Mesothelial cell of epicardium (in vitro differentiated cells): Measurements from ENCODE around the gene BTBD6. TPM values are rescaled to one million over a fixed set of nuclear protein-coding genes. Genes with fewer than 3 reads are reported as not detected.

Experiments
- DNase-seq, 2 experiments: peaks; one replicate each; pipeline ENCODE4 v3.0.0; 2021; ENCODE audit warnings: low spot score in 2 of 2; ENCODE audit not compliant: unreplicated experiment in 2 of 2
- H3K27ac Mint-ChIP-seq: 2 replicates; pipeline ENCODE4 v1.8.0; 2021; ENCODE audit warnings: mixed read lengths
- H3K27me3 Mint-ChIP-seq: 2 replicates; pipeline ENCODE4 v1.8.0; 2021; ENCODE audit warnings: low read depth, mixed read lengths
- H3K36me3 Mint-ChIP-seq: 2 replicates; pipeline ENCODE4 v1.8.0; 2021; ENCODE audit warnings: mixed read lengths
- H3K4me1 Mint-ChIP-seq: 2 replicates; pipeline ENCODE4 v1.8.0; 2021; ENCODE audit warnings: mixed read lengths
- H3K4me3 Mint-ChIP-seq: 2 replicates; pipeline ENCODE4 v1.8.0; 2021; ENCODE audit warnings: mild to moderate bottlenecking, moderate library complexity, mixed read lengths
- H3K9me3 Mint-ChIP-seq: 2 replicates; pipeline ENCODE4 v1.8.0; 2021; ENCODE audit warnings: mixed read lengths
- total RNA-seq: library from RNA; stranded (reverse); gene quantifications from 3 replicates; pipeline ENCODE4 v1.2.1, GENCODE V29; 2021
- TF ChIP-seq, protein P1 (sequence below): fragments of 200-600 bp; sonication (generic); IDR thresholded peaks from one replicate; pipeline ENCODE4 v1.5.0; 2021; ENCODE audit warnings: antibody characterized with exemption; ENCODE audit not compliant: unreplicated experiment

The BTBD6 gene
- total RNA-seq, 1 donor from 2014 or later: 38.4 TPM

DNA sequence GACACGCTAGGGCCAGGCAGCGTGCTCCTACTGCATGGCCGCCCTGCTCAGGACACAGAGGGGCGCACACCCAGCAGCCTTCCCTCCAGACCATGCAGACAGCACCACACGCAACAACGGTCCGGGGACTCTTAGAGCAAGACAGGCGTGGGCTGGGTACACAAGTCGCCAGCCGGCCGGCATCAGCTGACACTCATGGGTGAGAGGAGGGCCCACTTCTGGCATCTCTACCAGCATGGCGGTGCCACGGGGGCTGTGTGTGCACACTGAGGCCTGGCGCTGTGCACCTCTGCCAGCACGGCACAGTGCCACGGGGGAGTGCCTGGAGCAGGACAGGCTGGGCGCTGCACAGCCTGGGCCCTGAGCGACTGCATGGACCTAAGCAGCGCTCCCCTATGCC lies 6.7 kb upstream of the BTBD6 start:
- Mint-ChIP-seq H3K27me3 (no peaks in the 10 kb centered on the region), H3K4me3 (no peak overlapping the region), H3K27ac (no peak overlapping the region), H3K4me1 (peaks cover 7% of the 10 kb centered on the region), H3K9me3 (no peaks in the 10 kb centered on the region), H3K36me3 (peaks cover 15% of the 10 kb centered on the region)
- TF ChIP-seq, protein P1, sequence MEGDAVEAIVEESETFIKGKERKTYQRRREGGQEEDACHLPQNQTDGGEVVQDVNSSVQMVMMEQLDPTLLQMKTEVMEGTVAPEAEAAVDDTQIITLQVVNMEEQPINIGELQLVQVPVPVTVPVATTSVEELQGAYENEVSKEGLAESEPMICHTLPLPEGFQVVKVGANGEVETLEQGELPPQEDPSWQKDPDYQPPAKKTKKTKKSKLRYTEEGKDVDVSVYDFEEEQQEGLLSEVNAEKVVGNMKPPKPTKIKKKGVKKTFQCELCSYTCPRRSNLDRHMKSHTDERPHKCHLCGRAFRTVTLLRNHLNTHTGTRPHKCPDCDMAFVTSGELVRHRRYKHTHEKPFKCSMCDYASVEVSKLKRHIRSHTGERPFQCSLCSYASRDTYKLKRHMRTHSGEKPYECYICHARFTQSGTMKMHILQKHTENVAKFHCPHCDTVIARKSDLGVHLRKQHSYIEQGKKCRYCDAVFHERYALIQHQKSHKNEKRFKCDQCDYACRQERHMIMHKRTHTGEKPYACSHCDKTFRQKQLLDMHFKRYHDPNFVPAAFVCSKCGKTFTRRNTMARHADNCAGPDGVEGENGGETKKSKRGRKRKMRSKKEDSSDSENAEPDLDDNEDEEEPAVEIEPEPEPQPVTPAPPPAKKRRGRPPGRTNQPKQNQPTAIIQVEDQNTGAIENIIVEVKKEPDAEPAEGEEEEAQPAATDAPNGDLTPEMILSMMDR: no peak
- DNase-seq: no peak

DNA sequence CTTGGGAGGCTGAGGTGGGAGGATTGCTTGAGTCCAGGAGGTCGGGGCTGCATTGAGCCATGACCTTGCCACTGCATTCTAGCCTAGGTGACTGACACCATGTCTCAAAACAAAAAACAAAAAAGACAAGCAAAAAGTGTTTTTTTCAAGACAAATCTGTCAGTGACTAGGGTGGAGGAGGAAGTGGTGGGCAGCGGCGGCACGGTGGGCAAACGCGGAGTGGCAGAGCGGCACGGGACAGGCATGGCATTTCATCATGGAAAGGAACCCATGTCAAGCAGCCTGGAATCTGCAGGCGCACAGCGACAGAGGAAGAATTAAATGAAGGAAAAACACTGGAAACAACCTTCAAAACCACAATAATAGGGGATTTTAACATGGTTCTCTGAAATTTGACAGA lies 4.0 kb upstream of the BTBD6 start:
- H3K4me3 Mint-ChIP-seq: no peak overlapping the region
- no peaks in the 10 kb centered on the region for H3K27me3 Mint-ChIP-seq
- H3K4me1 Mint-ChIP-seq: peaks cover 20% of the 10 kb centered on the region
- no peak for DNase-seq
- TF ChIP-seq, protein P1: no peak
- peaks cover 19% of the 10 kb centered on the region for H3K36me3 Mint-ChIP-seq
- no peak overlapping the region for H3K27ac Mint-ChIP-seq
- H3K9me3 Mint-ChIP-seq: no peaks in the 10 kb centered on the region

DNA sequence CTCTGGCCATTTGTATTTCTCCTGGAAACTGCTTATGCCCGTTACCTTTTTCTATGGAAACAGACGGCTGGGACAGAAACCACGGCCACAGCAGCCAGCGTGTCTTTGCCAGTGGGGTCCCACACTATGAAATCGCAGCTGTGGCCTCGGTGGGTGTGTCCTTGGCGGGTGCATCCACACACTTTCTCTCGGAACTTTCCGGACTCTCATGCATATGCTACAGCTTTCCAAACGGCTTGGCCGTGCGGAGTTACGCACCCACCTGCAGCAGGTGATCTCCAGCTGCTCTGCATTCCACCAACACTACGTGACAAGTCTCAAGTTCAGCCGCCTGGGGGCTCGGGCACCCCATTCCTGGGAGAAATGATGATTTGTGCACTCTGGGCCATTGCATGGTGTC lies 1.3 kb upstream of the BTBD6 start:
- H3K36me3 Mint-ChIP-seq: peaks cover 28% of the 10 kb centered on the region
- DNase-seq: no peak
- TF ChIP-seq, protein P1: no peak
- no peaks in the 10 kb centered on the region for H3K9me3 Mint-ChIP-seq
- H3K4me1 Mint-ChIP-seq: peaks cover 26% of the 10 kb centered on the region
- peak overlapping the region; percentile 80 for H3K4me3 Mint-ChIP-seq
- peak overlapping the region; percentile 95 for H3K27ac Mint-ChIP-seq
- no peaks in the 10 kb centered on the region for H3K27me3 Mint-ChIP-seq

DNA sequence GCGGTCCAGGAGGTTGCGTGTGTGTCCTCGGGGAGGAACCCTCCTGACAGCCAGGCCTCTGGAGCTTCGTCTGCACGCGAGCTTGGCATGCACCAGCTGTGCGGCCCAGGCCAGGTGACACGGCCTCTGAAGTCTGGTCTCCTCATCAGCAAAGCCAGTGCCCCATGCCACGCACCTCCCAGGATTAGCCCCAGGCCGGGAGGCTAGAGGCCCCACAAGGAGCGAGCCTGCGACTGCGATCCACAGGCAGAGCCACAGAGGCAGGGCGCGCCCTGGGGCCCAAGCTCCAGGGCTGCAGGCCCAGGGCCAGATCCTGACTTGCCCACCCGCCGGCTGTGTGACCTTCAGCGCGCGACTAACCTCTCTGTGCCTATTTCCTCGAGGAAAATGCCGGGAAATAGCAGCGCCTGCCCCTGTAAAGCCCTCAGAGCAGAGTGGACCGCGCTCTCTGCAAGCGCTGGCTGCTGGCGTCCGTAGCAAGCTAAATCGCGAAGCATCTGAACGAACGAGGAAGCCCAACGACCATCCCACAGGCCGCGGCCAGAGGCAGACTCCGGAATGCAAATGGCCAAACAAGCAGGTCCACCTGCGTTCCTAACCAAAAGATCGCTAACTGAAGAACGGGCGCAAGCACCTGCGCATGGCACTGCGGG lies 492 bp upstream of the BTBD6 start:
- peak overlapping the region; percentile 95 for H3K27ac Mint-ChIP-seq
- H3K4me1 Mint-ChIP-seq: peaks cover 26% of the 10 kb centered on the region
- H3K27me3 Mint-ChIP-seq: no peaks in the 10 kb centered on the region
- peaks cover 28% of the 10 kb centered on the region for H3K36me3 Mint-ChIP-seq
- H3K9me3 Mint-ChIP-seq: no peaks in the 10 kb centered on the region
- TF ChIP-seq, protein P1: no peak
- no peak for DNase-seq
- H3K4me3 Mint-ChIP-seq: peak overlapping the region; percentile 80

DNA sequence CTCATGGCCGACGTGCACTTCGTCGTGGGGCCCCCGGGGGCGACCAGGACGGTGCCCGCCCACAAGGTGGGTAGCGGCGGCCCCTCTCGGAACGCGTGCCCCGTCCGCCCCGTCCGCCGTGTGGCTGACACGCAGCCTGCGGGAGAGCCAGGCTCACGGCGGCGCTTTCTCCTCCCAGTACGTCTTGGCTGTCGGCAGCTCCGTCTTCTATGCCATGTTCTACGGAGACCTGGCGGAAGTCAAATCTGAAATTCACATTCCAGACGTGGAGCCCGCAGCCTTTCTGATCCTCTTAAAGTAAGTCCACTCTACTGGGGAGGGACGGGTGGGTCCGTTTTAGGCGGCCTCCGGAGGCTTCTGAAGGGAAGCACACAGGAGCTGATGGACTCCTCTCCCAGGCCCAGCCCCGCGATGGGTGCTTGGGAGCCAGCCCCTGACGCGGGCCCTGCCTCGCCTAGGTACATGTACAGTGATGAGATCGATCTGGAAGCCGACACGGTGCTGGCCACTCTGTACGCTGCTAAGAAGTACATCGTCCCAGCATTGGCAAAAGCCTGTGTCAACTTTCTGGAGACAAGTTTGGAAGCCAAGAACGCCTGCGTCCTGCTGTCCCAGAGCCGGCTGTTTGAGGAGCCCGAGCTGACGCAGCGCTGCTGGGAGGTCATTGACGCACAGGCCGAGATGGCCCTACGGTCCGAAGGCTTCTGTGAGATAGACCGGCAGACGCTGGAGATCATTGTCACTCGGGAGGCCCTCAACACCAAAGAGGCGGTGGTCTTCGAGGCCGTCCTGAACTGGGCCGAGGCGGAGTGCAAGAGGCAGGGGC lies 1.1 kb downstream of the BTBD6 start:
- DNase-seq: no peak
- H3K27ac Mint-ChIP-seq: peak overlapping the region; percentile 88
- TF ChIP-seq, protein P1: no peak
- peaks cover 30% of the 10 kb centered on the region for H3K36me3 Mint-ChIP-seq
- H3K9me3 Mint-ChIP-seq: no peaks in the 10 kb centered on the region
- H3K27me3 Mint-ChIP-seq: no peaks in the 10 kb centered on the region
- H3K4me3 Mint-ChIP-seq: peak overlapping the region; percentile 73
- peaks cover 26% of the 10 kb centered on the region for H3K4me1 Mint-ChIP-seq
